ENCODE measurements around the gene SLIT3.

Gene SLIT3

DNA sequence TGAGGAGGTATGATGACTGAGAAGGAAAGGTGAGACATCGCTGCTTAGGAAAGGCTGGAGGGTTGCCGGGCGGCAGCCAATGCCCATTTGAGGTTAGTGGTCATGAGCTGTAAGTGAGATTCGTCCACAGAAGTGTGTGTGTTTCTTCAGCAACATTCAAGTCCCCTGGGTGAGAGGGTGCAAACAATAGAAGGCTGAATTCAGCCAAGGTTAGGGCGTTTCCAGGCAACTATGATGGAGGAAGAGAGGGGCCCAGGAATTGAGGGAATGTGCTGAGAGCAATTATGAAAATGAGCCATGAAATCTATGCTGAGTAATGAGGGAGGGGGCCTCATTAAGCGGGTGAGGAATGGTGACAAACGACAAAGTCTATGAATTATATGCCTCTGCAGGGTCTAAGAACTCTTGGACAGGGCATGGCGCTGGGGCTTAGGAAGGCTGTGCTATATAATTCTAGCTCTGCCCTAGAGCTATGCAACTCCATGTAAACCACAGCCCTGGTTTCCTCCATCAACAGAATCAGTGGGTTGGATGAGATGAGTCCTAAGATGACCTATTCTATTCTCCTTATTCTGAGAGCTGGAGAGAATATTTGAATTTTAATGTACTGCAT lies 96.0 kb downstream of the SLIT3 start:
- Histone ChIP-seq H3K4me2 (ENCODE audit: low read length) (no peak overlapping the region), H3K9me2 (replicated peaks; ENCODE audit: control insufficient read depth, low read length) (no peaks in the 10 kb centered on the region), H3F3A (ENCODE audit: control insufficient read depth, insufficient read depth) (no peaks in the 10 kb centered on the region), H3K36me3 (ENCODE audit: control insufficient read depth, low read length) (no peaks in the 10 kb centered on the region), H3K79me2 (ENCODE audit: control insufficient read depth, low read length) (no peaks in the 10 kb centered on the region), H3K27ac (ENCODE audit: low read depth, low read length) (no peak overlapping the region), H3K4me3 (ENCODE audit: low read length) (no peak overlapping the region), H4K20me1 (ENCODE audit: control insufficient read depth, insufficient read depth, low read depth, low read length) (no peaks in the 10 kb centered on the region), H3K4me1 (ENCODE audit: control insufficient read depth, low read length) (peaks cover 8% of the 10 kb centered on the region), H3K27me3 (ENCODE audit: control insufficient read depth, low read length) (no peaks in the 10 kb centered on the region), H3K9me3 (ENCODE audit: control insufficient read depth, insufficient read depth, low read length) (0 out of 2 replicates have a peak, but pooled peaks cover 3% of the 10 kb centered on the region)
- TF ChIP-seq, protein P1, sequence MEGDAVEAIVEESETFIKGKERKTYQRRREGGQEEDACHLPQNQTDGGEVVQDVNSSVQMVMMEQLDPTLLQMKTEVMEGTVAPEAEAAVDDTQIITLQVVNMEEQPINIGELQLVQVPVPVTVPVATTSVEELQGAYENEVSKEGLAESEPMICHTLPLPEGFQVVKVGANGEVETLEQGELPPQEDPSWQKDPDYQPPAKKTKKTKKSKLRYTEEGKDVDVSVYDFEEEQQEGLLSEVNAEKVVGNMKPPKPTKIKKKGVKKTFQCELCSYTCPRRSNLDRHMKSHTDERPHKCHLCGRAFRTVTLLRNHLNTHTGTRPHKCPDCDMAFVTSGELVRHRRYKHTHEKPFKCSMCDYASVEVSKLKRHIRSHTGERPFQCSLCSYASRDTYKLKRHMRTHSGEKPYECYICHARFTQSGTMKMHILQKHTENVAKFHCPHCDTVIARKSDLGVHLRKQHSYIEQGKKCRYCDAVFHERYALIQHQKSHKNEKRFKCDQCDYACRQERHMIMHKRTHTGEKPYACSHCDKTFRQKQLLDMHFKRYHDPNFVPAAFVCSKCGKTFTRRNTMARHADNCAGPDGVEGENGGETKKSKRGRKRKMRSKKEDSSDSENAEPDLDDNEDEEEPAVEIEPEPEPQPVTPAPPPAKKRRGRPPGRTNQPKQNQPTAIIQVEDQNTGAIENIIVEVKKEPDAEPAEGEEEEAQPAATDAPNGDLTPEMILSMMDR (IDR thresholded peaks at IDR 0.05; ENCODE audit: low read depth, low read length, poor library complexity, severe bottlenecking): no peak
- TF ChIP-seq EZH2phosphoT487 (IDR thresholded peaks at IDR 0.05; ENCODE audit: borderline replicate concordance, low read length): no peak

DNA sequence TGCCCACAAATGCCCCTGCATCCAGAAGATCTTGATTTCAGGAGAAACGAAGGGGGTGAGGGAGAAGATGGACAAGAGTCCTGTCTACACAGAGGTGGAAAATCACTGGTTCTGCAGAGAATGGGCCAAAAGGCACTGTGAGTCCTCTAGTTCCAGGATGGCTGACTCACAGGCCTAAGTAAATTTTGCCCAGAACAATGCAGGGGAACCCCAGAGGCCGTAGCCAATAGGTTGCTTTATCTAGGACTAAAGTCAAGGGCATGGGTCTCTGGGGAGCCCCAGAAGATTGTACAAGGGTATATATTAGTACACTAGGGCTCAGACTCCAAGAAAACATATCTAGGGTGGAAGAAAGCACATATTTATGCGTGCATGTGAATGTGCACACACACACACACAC lies 98.0 kb downstream of the SLIT3 start:
- TF ChIP-seq, protein P1 (IDR thresholded peaks at IDR 0.05; ENCODE audit: low read depth, low read length, poor library complexity, severe bottlenecking): no peak
- TF ChIP-seq EZH2phosphoT487 (IDR thresholded peaks at IDR 0.05; ENCODE audit: borderline replicate concordance, low read length): no peak
- Histone ChIP-seq H3K4me2 (ENCODE audit: low read length) (no peak overlapping the region), H3K27ac (ENCODE audit: low read depth, low read length) (no peak overlapping the region), H3K36me3 (ENCODE audit: control insufficient read depth, low read length) (no peaks in the 10 kb centered on the region), H3K9me2 (replicated peaks; ENCODE audit: control insufficient read depth, low read length) (no peaks in the 10 kb centered on the region), H4K20me1 (ENCODE audit: control insufficient read depth, insufficient read depth, low read depth, low read length) (no peaks in the 10 kb centered on the region), H3K79me2 (ENCODE audit: control insufficient read depth, low read length) (no peaks in the 10 kb centered on the region), H3F3A (ENCODE audit: control insufficient read depth, insufficient read depth) (no peaks in the 10 kb centered on the region), H3K4me3 (ENCODE audit: low read length) (no peak overlapping the region), H3K27me3 (ENCODE audit: control insufficient read depth, low read length) (no peaks in the 10 kb centered on the region), H3K4me1 (ENCODE audit: control insufficient read depth, low read length) (peaks cover 8% of the 10 kb centered on the region), H3K9me3 (ENCODE audit: control insufficient read depth, insufficient read depth, low read length) (0 out of 2 replicates have a peak, but pooled peaks cover 3% of the 10 kb centered on the region)

DNA sequence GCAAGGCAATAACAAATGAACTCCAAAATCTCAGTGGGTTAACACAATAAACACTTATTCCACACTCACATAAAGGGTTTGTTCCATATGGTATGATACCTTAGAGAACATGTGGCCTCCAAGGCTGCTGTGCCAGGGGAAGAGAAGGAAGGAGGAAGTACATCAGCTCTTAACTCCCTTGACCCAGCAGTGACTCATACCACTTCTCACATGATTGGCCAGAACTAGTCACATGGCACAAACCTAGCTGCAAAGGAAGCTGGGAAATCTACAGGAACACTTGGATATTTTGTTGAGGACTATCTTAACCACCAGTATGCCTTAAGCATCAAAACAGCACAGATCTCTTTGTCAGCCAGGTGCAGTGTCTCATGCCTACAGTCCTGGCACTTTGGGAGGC lies 99.3 kb downstream of the SLIT3 start:
- no peaks in the 10 kb centered on the region for H4K20me1 ChIP-seq (ENCODE audit: control insufficient read depth, insufficient read depth, low read depth, low read length)

More for the DNA sequence above, 99.3 kb downstream of the SLIT3 start:
- Histone ChIP-seq H3K36me3 (ENCODE audit: control insufficient read depth, low read length) (no peaks in the 10 kb centered on the region), H3F3A (ENCODE audit: control insufficient read depth, insufficient read depth) (no peaks in the 10 kb centered on the region), H3K27me3 (ENCODE audit: control insufficient read depth, low read length) (no peaks in the 10 kb centered on the region), H3K4me2 (ENCODE audit: low read length) (no peak overlapping the region), H3K4me1 (ENCODE audit: control insufficient read depth, low read length) (peaks cover 8% of the 10 kb centered on the region), H3K9me2 (replicated peaks; ENCODE audit: control insufficient read depth, low read length) (no peaks in the 10 kb centered on the region), H3K4me3 (ENCODE audit: low read length) (no peak overlapping the region), H3K9me3 (ENCODE audit: control insufficient read depth, insufficient read depth, low read length) (0 out of 2 replicates have a peak, but pooled peaks cover 3% of the 10 kb centered on the region), H3K79me2 (ENCODE audit: control insufficient read depth, low read length) (no peaks in the 10 kb centered on the region), H3K27ac (ENCODE audit: low read depth, low read length) (no peak overlapping the region)
- TF ChIP-seq EZH2phosphoT487 (IDR thresholded peaks at IDR 0.05; ENCODE audit: borderline replicate concordance, low read length): no peak
- TF ChIP-seq, protein P1 (IDR thresholded peaks at IDR 0.05; ENCODE audit: low read depth, low read length, poor library complexity, severe bottlenecking): no peak

All from DOHH2 (cell line).